Natural killer cell (primary cell): Measurements from ENCODE around the gene MIPEP. TPM values are rescaled to one million over a fixed set of nuclear protein-coding genes. Genes with fewer than 3 reads are reported as not detected.

ENCODE experiments used
- ATAC-seq, 3 donors: fragments of 150-1000 bp in 2 of 3; fragments of 200-7000 bp in 1 of 3; cut with Tn5 transposase; 1 replicate in 1 of 3; 2 replicates in 2 of 3; pipeline ENCODE4 v1.10.0; 2021; ENCODE audit warnings: mild to moderate bottlenecking in 2 of 3, moderate library complexity in 2 of 3
- DNase-seq, 2 donors: peaks; one replicate each; pipeline versions ENCODE4 v3.0.0 to v3.0.0-alpha.2; 2013 to 2021; ENCODE audit warnings: mixed read lengths in 1 of 2
- H3K27ac ChIP-seq: one replicate; pipeline ENCODE4 v1.5.1; 2013; ENCODE audit warnings: mild to moderate bottlenecking, low read length
- H3K27me3 ChIP-seq: one replicate; pipeline ENCODE4 v1.6.1; 2013; ENCODE audit warnings: low read length; ENCODE audit not compliant: control insufficient read depth, insufficient read depth
- H3K36me3 ChIP-seq: one replicate; pipeline ENCODE4 v1.6.1; 2013; ENCODE audit warnings: low read length; ENCODE audit not compliant: control insufficient read depth, insufficient read depth
- H3K4me1 ChIP-seq: one replicate; pipeline ENCODE4 v1.6.1; 2013; ENCODE audit warnings: low read length; ENCODE audit not compliant: control insufficient read depth, insufficient read depth
- H3K4me3 ChIP-seq: one replicate; pipeline ENCODE4 v1.5.1; 2013; ENCODE audit warnings: low read length
- H3K9me3 ChIP-seq: one replicate; pipeline ENCODE4 v1.6.1; 2013; ENCODE audit warnings: low read length; ENCODE audit not compliant: control insufficient read depth, insufficient read depth
- H3K27ac Mint-ChIP-seq, 2 donors: one replicate each; pipeline ENCODE4 v1.8.0; 2022; ENCODE audit warnings: mild to moderate bottlenecking in 2 of 2, mixed read lengths in 2 of 2, moderate library complexity in 1 of 2
- H3K27me3 Mint-ChIP-seq, 2 donors: one replicate each; pipeline ENCODE4 v1.8.0; 2022; ENCODE audit warnings: low read depth in 2 of 2, mixed read lengths in 2 of 2
- H3K36me3 Mint-ChIP-seq: one replicate; pipeline ENCODE4 v1.8.0; 2022; ENCODE audit warnings: mixed read lengths
- H3K4me1 Mint-ChIP-seq, 2 donors: one replicate each; pipeline ENCODE4 v1.8.0; 2022; ENCODE audit warnings: mixed read lengths in 2 of 2
- H3K4me3 Mint-ChIP-seq: one replicate; pipeline ENCODE4 v1.8.0; 2022; ENCODE audit warnings: mild to moderate bottlenecking, moderate library complexity, mixed read lengths
- H3K9me3 Mint-ChIP-seq, 2 donors: one replicate each; pipeline ENCODE4 v1.8.0; 2022; ENCODE audit warnings: mixed read lengths in 2 of 2
- CTCF ChIP-seq: fragments of 200-600 bp; IDR thresholded peaks from one replicate; pipeline ENCODE4 v1.8.0; 2022; ENCODE audit warnings: antibody characterized with exemption
- WGBS: methylation state at CpG from one replicate; pipeline ENCODE4 v1.1.7; 2013; ENCODE audit warnings: missing lambda C conversion rate; ENCODE audit not compliant: insufficient coverage; 5-methylcytosine and 5-hydroxymethylcytosine counted together
- intact Hi-C: fragments of 100-400 bp; cut with micrococcal nuclease; formaldehyde crosslinking; loops from one replicate; pipeline ENCODE4 v1.14.2; 2022
- total RNA-seq, 4 donors: library from RNA; stranded (reverse); fragments of 120-200 nt in 1 of 4; gene quantifications; one replicate each; pipeline versions ENCODE4 v1.2.3 to v1.2.4, GENCODE V29; 2013 to 2022

MIPEP gene
- total RNA-seq: 10 to 100 TPM in 1 of 3 donors, 1 to 10 TPM in 2; 9.7 to 10.1 (median 9.7) TPM
- total RNA-seq (2013): 14.6 TPM

GRCh38 chr13:23888658-23889614 lies at the start of gene MIPEP:
TSS of gene MIPEP (minus strand) at chr13:23889400. CDS start at chr13:23889320, 80 bp downstream.
- ATAC-seq (peak; percentile 94 to 98 (median 97)), DNase-seq (peak; percentile 83 to 94)
- Histone ChIP-seq H3K4me1 (peaks cover 7% of the 10 kb centered on the region), H3K27ac (peak within 1 kb of the TSS; percentile 36), H3K36me3 (peaks cover 5% of the 10 kb centered on the region), H3K9me3 (no peaks in the 10 kb centered on the region), H3K27me3 (no peaks in the 10 kb centered on the region), H3K4me3 (peak within 1 kb of the TSS; percentile 68)
- peak within 1 kb of the TSS; percentile 98 for H3K4me3 Mint-ChIP-seq
- intact Hi-C loops: loop anchor here (2.0 to 5.0 kb wide), 2 partner anchors 312 to 514 kb away; no protein-coding TSS in a partner anchor
- WGBS: under 1% methylated on average over 74 of the region's 75 CpGs
- H3K27me3 Mint-ChIP-seq: no peaks in the 10 kb centered on the region
- TF ChIP-seq CTCF: peak; percentile 61
- peak within 1 kb of the TSS; percentile 81 to 96 for H3K27ac Mint-ChIP-seq
- H3K36me3 Mint-ChIP-seq: peaks cover 2% of the 10 kb centered on the region
- H3K4me1 Mint-ChIP-seq: peaks cover 21% of the 10 kb centered on the region in 2 donors
- no peaks in the 10 kb centered on the region for H3K9me3 Mint-ChIP-seq

DNA sequence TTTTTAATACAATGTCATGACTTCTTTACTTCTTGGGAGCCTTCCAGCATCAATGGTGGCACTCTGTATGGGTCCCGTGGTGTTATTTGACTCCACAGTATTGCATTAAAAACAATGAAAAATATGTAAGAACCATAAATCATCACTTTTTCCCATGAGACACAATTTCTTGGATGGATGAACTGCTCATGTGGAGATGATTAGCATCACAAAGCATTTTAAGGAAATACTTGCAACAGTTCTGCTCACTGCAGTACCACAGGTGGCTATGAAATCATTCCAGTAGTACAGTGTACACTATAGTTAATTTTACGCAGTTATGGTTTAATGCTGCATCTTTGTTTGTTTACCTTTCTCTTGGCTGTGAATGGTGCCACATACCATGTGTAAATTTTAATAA lies 45.3 kb upstream of the MIPEP start:
- Mint-ChIP-seq H3K27ac (no peak overlapping the region), H3K4me3 (no peak overlapping the region), H3K9me3 (peaks cover 2 to 5% of the 10 kb centered on the region in 2 donors), H3K4me1 (no peaks in the 10 kb centered on the region), H3K36me3 (peaks cover 5% of the 10 kb centered on the region), H3K27me3 (peaks cover 40 to 50% of the 10 kb centered on the region in 2 donors)
- DNase-seq (no peak), ATAC-seq (no peak)
- Histone ChIP-seq H3K36me3 (no peaks in the 10 kb centered on the region), H3K4me3 (no peak overlapping the region), H3K9me3 (no peaks in the 10 kb centered on the region), H3K27ac (no peak overlapping the region), H3K4me1 (no peaks in the 10 kb centered on the region), H3K27me3 (peaks cover 9% of the 10 kb centered on the region)
- no peak for TF ChIP-seq CTCF
- intact Hi-C loops: no loop called here
- 100% methylated on average over 2 of the region's 2 CpGs for WGBS

DNA sequence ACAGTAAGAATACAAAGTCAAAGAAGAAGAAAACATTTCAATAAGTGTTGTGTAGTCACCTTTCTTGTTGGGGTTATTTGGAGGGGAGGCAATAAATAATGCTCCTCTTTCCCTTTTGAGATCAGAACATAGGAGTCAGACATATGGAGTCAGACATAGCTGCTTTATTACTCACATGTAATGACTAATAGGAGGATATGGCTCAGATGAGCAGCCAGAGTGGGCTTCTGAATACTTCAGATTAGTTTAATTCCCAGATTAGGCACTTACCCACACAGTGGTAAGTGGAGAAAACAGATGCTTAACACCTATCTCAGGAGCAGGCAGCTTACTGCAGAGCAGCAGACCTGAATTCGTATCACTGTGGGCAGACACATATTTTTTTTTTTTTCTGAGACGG lies 39.8 kb upstream of the MIPEP start:
- Histone ChIP-seq H3K4me1 (no peaks in the 10 kb centered on the region), H3K4me3 (no peak overlapping the region), H3K27me3 (peaks cover 11% of the 10 kb centered on the region), H3K27ac (no peak overlapping the region), H3K36me3 (no peaks in the 10 kb centered on the region), H3K9me3 (no peaks in the 10 kb centered on the region)
- Mint-ChIP-seq H3K27me3 (peaks cover 16 to 34% of the 10 kb centered on the region in 2 donors), H3K4me3 (no peak overlapping the region), H3K4me1 (no peaks in the 10 kb centered on the region), H3K36me3 (no peaks in the 10 kb centered on the region), H3K27ac (no peak overlapping the region), H3K9me3 (no peaks in the 10 kb centered on the region)
- no peak for TF ChIP-seq CTCF
- DNase-seq: no peak
- 91% methylated on average over 2 of the region's 2 CpGs for WGBS
- ATAC-seq: no peak
- intact Hi-C loops: no loop called here
